ENCODE measurements around the gene OR2B2. TPM values are rescaled to one million over a fixed set of nuclear protein-coding genes. Genes with fewer than 3 reads are reported as not detected.

Gene OR2B2
- total RNA-seq (2022; extraction: Qiagen RNA extraction): not detected in 5 replicates

DNA sequence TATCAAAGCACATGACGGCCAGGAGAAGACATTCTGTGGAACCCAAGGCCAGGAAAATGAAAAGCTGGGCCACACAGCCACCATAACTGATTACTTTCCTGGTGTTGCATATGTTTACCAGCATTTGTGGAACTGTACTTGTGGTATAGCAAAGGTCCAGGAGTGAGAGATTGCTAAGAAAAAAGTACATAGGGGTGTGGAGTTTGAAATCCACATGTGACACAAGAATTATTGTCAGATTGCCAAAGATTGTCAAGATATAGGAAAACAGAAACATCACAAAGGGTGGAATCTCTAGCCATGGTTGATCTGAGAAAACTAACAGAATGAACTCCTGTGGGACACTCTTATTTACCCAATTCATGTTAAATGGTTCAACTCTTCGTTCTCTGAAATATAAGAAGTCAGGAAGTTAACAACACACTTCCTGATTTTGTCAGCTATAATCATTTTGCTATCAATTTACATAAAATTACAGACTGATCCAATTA lies at the start of gene OR2B2:
Gene OR2B2, minus strand, starts transcription at position 441 of the 491 bp plus-strand sequence. Its CDS starts 77 bp downstream, at position 364.

DNA sequence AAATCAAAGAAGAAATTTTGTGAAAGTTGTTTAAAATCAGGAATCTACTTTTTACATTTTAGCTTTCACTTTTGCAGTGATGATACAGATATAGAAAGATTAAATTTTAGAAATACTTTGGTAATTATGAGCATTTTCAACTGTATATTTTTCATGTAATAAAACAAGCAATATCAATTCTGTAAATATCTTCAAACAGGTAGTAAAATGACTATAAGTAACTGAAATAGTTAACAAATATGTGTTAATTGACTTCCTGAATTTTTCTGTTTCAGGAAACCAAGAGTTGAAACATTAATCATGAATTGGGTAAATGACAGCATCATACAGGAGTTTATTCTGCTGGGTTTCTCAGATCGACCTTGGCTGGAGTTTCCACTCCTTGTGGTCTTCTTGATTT lies 44.7 kb upstream of the OR2B2 start, which contains the start of gene OR2B6:
Gene OR2B6, plus strand, starts transcription at position 301 of the 400 bp plus-strand sequence. Its CDS starts 0 bp downstream, at position 301.

Other genes with a start within 250 kb of the OR2B2 start
- 0.10 TPM in 1 of 5 replicates, not detected in the others for gene OR2B6, start 44.8 kb upstream of the OR2B2 start, total RNA-seq (2022; extraction: Qiagen RNA extraction)
- gene ZNF165, start 168.2 kb upstream of the OR2B2 start, total RNA-seq (2022; extraction: Qiagen RNA extraction): 0.74 to 0.99 TPM (median 0.85 TPM) in 5 replicates
- 3.6 to 4.7 TPM (median 4.0 TPM) in 5 replicates for gene ZSCAN16, start 212.2 kb upstream of the OR2B2 start, total RNA-seq (2022; extraction: Qiagen RNA extraction)
- 3.2 to 5.5 TPM (median 4.8 TPM) in 5 replicates for gene ZKSCAN8, start 229.5 kb upstream of the OR2B2 start, total RNA-seq (2022; extraction: Qiagen RNA extraction)

Measured in A549 treated with AZD2906 at 1 μM for 4 hours (cell line).